ENCODE data around the gene MYH14. TPM values are rescaled to one million over a fixed set of nuclear protein-coding genes. Genes with fewer than 3 reads are reported as not detected.

MYH14 gene
- total and polyA plus RNA-seq, 9 of the 15 experiments (the other 6 are each of a cell fraction or from before 2014, with no cell fraction given), result 0.04 to 0.86 (median 0.19) TPM; not detected in 2

GRCh38 chr19:50230379-50231351 is 27.2 kb downstream of the MYH14 start (continued):
- TF ChIP-seq CUX1 (CRISPR knock-in tag; IDR thresholded peaks at IDR 0.05), result no peak
- TF ChIP-seq THRAP3 (IDR thresholded peaks at IDR 0.05; ENCODE audit: borderline replicate concordance), result no peak
- no peak for TF ChIP-seq PATZ1 (CRISPR knock-in tag; IDR thresholded peaks at IDR 0.05; ENCODE audit: borderline replicate concordance)
- TF ChIP-seq FOSL1 (tag; conservative IDR thresholded peaks at IDR 0.05), result no peak
- TF ChIP-seq BACH1 (tag; IDR thresholded peaks at IDR 0.05), result no peak
- TF ChIP-seq ATF7 (IDR thresholded peaks at IDR 0.05), result no peak
- no peak for TF ChIP-seq SNRNP70 (optimal IDR thresholded peaks at IDR 0.05; ENCODE audit: low read depth, low read length)
- TF ChIP-seq, protein P1, sequence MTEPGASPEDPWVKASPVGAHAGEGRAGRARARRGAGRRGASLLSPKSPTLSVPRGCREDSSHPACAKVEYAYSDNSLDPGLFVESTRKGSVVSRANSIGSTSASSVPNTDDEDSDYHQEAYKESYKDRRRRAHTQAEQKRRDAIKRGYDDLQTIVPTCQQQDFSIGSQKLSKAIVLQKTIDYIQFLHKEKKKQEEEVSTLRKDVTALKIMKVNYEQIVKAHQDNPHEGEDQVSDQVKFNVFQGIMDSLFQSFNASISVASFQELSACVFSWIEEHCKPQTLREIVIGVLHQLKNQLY (CRISPR knock-in tag; conservative IDR thresholded peaks at IDR 0.05), result no peak
- TF ChIP-seq USF1 (CRISPR knock-in tag; IDR thresholded peaks at IDR 0.05), result no peak
- no peak for TF ChIP-seq GATAD2B (IDR thresholded peaks at IDR 0.05; ENCODE audit: borderline replicate concordance)
- TF ChIP-seq ETS2 (tag; IDR thresholded peaks at IDR 0.05; ENCODE audit: borderline replicate concordance, poor library complexity, severe bottlenecking), result no peak
- no peak for TF ChIP-seq LEF1 (IDR thresholded peaks at IDR 0.05)
- TF ChIP-seq ETV1 (tag; conservative IDR thresholded peaks at IDR 0.05; ENCODE audit: low read depth), result no peak
- no peak for TF ChIP-seq ZBTB43 (CRISPR knock-in tag; IDR thresholded peaks at IDR 0.05)

Measured in K562 (cell line).